PC-9 (cell line): ENCODE data around the gene STK17A. TPM values are rescaled to one million over a fixed set of nuclear protein-coding genes. Genes with fewer than 3 reads are reported as not detected.

Source experiments
- BruUV-seq: library from RNA; stranded (reverse); fragments of 400-500 nt; replicated peaks from 2 replicates; lab custom pipeline; 2021; lab: Mats Ljungman, UMichigan
- CTCF ChIA-PET: fragments of 300-600 bp; sonication (Branson Sonifier 250); formaldehyde crosslinking; loops from one replicate; lab custom pipeline; 2022; ENCODE audit warnings: antibody characterized with exemption; lab: Charles Lee
- POLR2A ChIA-PET: fragments of 300-600 bp; sonication (Branson Sonifier 250); formaldehyde crosslinking; loops from one replicate; lab custom pipeline; 2022; ENCODE audit warnings: antibody characterized with exemption; ENCODE audit not compliant: unreplicated experiment; lab: Charles Lee
- DNase-seq, 2 experiments: peaks; one replicate each; pipeline versions ENCODE4 v3.0.0 to v3.0.0-alpha.2; 2015 to 2022; ENCODE audit warnings: mixed read lengths in 1 of 2
- H2AFZ ChIP-seq: fragments of 200-600 bp; sonication (generic); 2 replicates; pipeline ENCODE4 v1.8.1; 2017; ENCODE audit warnings: antibody characterized with exemption
- H3F3A ChIP-seq: fragments of 200-600 bp; sonication (generic); 2 replicates; pipeline ENCODE4 v1.8.1; 2017; ENCODE audit warnings: antibody characterized with exemption, mild to moderate bottlenecking, low read depth; ENCODE audit not compliant: insufficient read depth
- H3K27ac ChIP-seq: fragments of 200-600 bp; sonication (generic); 2 replicates; pipeline ENCODE4 v1.6.1; 2016; ENCODE audit warnings: mixed run types
- H3K27me3 ChIP-seq: fragments of 200-600 bp; sonication (generic); 2 replicates; pipeline ENCODE4 v1.6.1; 2016; ENCODE audit warnings: low read depth, mixed run types; ENCODE audit not compliant: insufficient read depth
- H3K36me3 ChIP-seq: fragments of 200-600 bp; sonication (generic); 2 replicates; pipeline ENCODE4 v1.6.1; 2016; ENCODE audit warnings: low read depth, mixed run types
- H3K4me1 ChIP-seq: fragments of 200-600 bp; sonication (generic); replicated peaks from 2 replicates; pipeline ENCODE4 v1.6.1; 2016; ENCODE audit warnings: mixed run types; ENCODE audit not compliant: insufficient read depth
- H3K4me2 ChIP-seq: fragments of 200-600 bp; sonication (generic); 2 replicates; pipeline ENCODE4 v1.6.1; 2017; ENCODE audit warnings: mixed run types
- H3K4me3 ChIP-seq: fragments of 200-600 bp; sonication (generic); 2 replicates; pipeline ENCODE4 v1.6.1; 2016; ENCODE audit warnings: mixed run types
- H3K79me2 ChIP-seq: fragments of 200-600 bp; sonication (generic); 2 replicates; pipeline ENCODE4 v1.6.1; 2017; ENCODE audit warnings: low read depth, mixed run types
- H3K9me2 ChIP-seq: fragments of 200-600 bp; sonication (generic); 2 replicates; pipeline ENCODE4 v1.8.1; 2017; ENCODE audit warnings: mild to moderate bottlenecking; ENCODE audit not compliant: insufficient read depth
- H3K9me3 ChIP-seq: fragments of 200-600 bp; sonication (generic); 2 replicates; pipeline ENCODE4 v1.8.1; 2016; ENCODE audit warnings: low read depth; ENCODE audit not compliant: insufficient read depth
- H4K20me1 ChIP-seq: fragments of 200-600 bp; sonication (generic); 2 replicates; pipeline ENCODE4 v1.8.1; 2017; ENCODE audit not compliant: insufficient read depth
- EZH2 ChIP-seq: fragments of 200-600 bp; sonication (generic); IDR thresholded peaks from 2 replicates; pipeline ENCODE4 v1.8.0; 2017; ENCODE audit warnings: antibody characterized with exemption, low read depth
- intact Hi-C: fragments of 100-400 bp; cut with micrococcal nuclease; formaldehyde crosslinking; loops from one replicate; pipeline ENCODE4 v1.10.0; 2022; ENCODE audit not compliant: unreplicated experiment
- total RNA-seq: library from RNA; stranded (reverse); gene quantifications from 2 replicates; pipeline ENCODE4 v1.2.3, GENCODE V29; 2021
- TF ChIP-seq, protein P1 (sequence below): fragments of 200-600 bp; sonication (generic); conservative IDR thresholded peaks from 2 replicates; pipeline ENCODE4 v1.6.1; 2017; ENCODE audit warnings: mixed run types, antibody characterized with exemption, mild to moderate bottlenecking, moderate library complexity

The STK17A gene
- total RNA-seq, 1 experiment from 2014 or later, result 18.8 TPM

- H3K4me2 ChIP-seq, result no peak overlapping the region
- H3K4me1 ChIP-seq, result peaks cover 15% of the 10 kb centered on the region
- H3K9me2 ChIP-seq, result no peaks in the 10 kb centered on the region
- intact Hi-C loops, result no loop called here
- H3K9me3 ChIP-seq, result no peaks in the 10 kb centered on the region
- POLR2A ChIA-PET, result interaction anchor here (0.7 kb wide), 1 partner anchor 14 kb away, joined by 7 read pairs; the partner anchor contains the start of gene STK17A
- no peak overlapping the region for H2AFZ ChIP-seq
- no peaks in the 10 kb centered on the region for H3K27me3 ChIP-seq
- no peaks in the 10 kb centered on the region for H3K79me2 ChIP-seq
- H3K27ac ChIP-seq, result no peak overlapping the region
- TF ChIP-seq EZH2, result no peak
- TF ChIP-seq, protein P1, sequence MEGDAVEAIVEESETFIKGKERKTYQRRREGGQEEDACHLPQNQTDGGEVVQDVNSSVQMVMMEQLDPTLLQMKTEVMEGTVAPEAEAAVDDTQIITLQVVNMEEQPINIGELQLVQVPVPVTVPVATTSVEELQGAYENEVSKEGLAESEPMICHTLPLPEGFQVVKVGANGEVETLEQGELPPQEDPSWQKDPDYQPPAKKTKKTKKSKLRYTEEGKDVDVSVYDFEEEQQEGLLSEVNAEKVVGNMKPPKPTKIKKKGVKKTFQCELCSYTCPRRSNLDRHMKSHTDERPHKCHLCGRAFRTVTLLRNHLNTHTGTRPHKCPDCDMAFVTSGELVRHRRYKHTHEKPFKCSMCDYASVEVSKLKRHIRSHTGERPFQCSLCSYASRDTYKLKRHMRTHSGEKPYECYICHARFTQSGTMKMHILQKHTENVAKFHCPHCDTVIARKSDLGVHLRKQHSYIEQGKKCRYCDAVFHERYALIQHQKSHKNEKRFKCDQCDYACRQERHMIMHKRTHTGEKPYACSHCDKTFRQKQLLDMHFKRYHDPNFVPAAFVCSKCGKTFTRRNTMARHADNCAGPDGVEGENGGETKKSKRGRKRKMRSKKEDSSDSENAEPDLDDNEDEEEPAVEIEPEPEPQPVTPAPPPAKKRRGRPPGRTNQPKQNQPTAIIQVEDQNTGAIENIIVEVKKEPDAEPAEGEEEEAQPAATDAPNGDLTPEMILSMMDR, result no peak
- CTCF ChIA-PET, result interaction anchor here (0.6 to 0.8 kb wide), 2 partner anchors 14 to 83 kb away, joined by 5 to 9 read pairs; partner anchors contain the start of gene STK17A
- no peaks in the 10 kb centered on the region for H4K20me1 ChIP-seq
- no peak for DNase-seq
- BruUV-seq, result no TSS peak
- no peak overlapping the region for H3K4me3 ChIP-seq
- peaks cover 10% of the 10 kb centered on the region for H3F3A ChIP-seq
- no peaks in the 10 kb centered on the region for H3K36me3 ChIP-seq
These were observed 14.4 kb upstream of the STK17A start for GRCh38 chr7:43568529-43568928.

GRCh38 chr7:43569424-43569823 lies 13.5 kb upstream of the STK17A start:
- no peak for DNase-seq
- peaks cover 10% of the 10 kb centered on the region for H3F3A ChIP-seq
- H4K20me1 ChIP-seq, result no peaks in the 10 kb centered on the region
- no peak overlapping the region for H3K4me3 ChIP-seq
- CTCF ChIA-PET, result interaction anchor here (0.6 kb wide), 2 partner anchors 11 to 82 kb away, joined by 3 to 9 read pairs; no protein-coding TSS in a partner anchor
- H3K79me2 ChIP-seq, result no peaks in the 10 kb centered on the region
- H2AFZ ChIP-seq, result no peak overlapping the region
- no peaks in the 10 kb centered on the region for H3K9me2 ChIP-seq
- H3K9me3 ChIP-seq, result no peaks in the 10 kb centered on the region
- peaks cover 15% of the 10 kb centered on the region for H3K4me1 ChIP-seq
- H3K4me2 ChIP-seq, result no peak overlapping the region
- H3K27ac ChIP-seq, result no peak overlapping the region
- no peaks in the 10 kb centered on the region for H3K36me3 ChIP-seq
- TF ChIP-seq EZH2, result no peak
- TF ChIP-seq, protein P1, result no peak
- POLR2A ChIA-PET, result interaction anchor here (0.6 to 0.7 kb wide), 2 partner anchors 13 to 273 kb away, joined by 3 to 7 read pairs; partner anchors contain the start of gene STK17A
- no peaks in the 10 kb centered on the region for H3K27me3 ChIP-seq
- BruUV-seq, result no TSS peak
- intact Hi-C loops, result no loop called here

DNA sequence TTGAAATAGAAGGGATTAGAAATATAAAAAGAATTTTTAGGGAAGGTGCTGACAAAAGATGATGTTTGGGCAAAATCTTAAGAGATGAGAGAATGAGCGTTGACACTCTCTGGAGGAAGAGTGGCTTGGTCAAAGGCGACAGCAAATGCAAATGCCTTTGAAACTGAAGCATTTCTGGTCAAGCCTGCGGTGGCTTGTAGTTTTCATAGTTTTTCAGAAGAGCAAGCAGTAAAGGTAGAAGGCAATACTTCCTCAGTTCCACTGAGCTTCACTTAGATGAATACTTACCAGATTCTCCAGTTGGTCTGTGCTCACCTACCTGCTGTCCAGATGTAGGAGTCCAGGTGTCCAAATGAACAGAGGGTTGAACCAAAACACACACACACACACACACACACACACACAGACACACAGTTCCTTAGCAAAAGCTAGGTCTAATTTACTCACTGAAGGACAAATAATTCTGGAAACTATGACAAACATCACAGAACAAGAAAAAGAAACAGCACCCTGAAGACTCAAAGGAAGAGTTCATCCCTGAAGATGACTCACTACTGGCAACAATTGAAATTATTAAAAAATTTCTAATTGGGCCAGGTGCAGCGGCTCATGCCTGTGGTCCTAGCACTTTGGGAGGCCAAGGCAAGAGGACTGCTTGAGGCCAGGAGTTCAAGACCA lies 12.1 kb upstream of the STK17A start:
- Histone ChIP-seq H3K4me1 (peaks cover 15% of the 10 kb centered on the region), H3K4me2 (no peak overlapping the region), H3K27me3 (no peaks in the 10 kb centered on the region), H3K9me3 (no peaks in the 10 kb centered on the region), H3F3A (peaks cover 10% of the 10 kb centered on the region), H4K20me1 (no peaks in the 10 kb centered on the region), H2AFZ (no peak overlapping the region; the same call in 1 of the 2 replicates), H3K36me3 (no peaks in the 10 kb centered on the region), H3K9me2 (no peaks in the 10 kb centered on the region), H3K4me3 (no peak overlapping the region), H3K79me2 (no peaks in the 10 kb centered on the region), H3K27ac (no peak overlapping the region)
- no TSS peak for BruUV-seq
- DNase-seq, result no peak
- intact Hi-C loops, result no loop called here
- CTCF ChIA-PET, result interaction anchor here (1.0 kb wide), 1 partner anchor 12 kb away, joined by 3 read pairs; the partner anchor contains the start of gene STK17A
- POLR2A ChIA-PET, result interaction anchor here (0.6 to 0.7 kb wide), 3 partner anchors 64 to 172 kb away, joined by 3 to 5 read pairs (median 4); no protein-coding TSS in a partner anchor
- no peak for TF ChIP-seq EZH2
- TF ChIP-seq, protein P1, result no peak
